ENCODE results near the gene CUTA.

Gene CUTA

DNA sequence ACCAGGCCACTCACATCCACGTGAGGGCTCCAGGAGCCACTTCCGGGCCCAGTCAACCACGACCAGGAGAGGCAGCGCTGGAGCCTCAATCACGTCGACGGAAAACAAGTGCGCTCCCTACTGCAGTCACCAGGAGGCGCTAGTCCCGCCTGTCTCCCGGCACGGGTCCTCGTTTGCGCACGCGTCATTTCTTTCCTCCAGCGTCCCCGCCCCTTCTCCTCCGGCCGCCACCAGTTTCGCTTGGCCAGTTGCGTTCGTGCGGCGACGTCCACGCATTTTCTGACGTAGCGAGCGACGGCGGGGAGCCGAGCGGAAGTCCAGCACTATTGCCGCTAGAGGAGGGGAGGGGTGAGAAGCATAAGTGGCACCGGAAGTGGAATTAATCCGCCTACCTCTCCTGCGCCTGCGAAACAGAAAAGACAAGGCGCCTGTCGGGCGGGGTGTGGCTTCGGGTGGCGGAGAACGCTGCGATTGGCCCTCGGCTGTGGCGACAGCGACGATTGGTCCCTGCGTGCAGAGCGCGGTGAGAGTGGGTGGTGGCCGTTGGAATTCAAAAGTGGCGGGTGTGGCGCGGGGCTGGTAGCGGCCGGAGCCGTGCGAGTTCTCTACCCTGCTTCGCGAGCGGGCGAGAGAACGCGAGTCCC, 26.5 kb downstream of the CUTA start, which contains the start of gene KIFC1 (continued):
- TF ChIP-seq ZNF623 (tag by site-specific recombination; IDR thresholded peaks at IDR 0.05) (no peak), ZNF785 (tag by site-specific recombination; IDR thresholded peaks at IDR 0.05) (no peak), REPIN1 (tag by site-specific recombination; IDR thresholded peaks at IDR 0.05; ENCODE audit: low read depth) (0 out of 2 replicates have a peak, but pooled peaks have one; percentile 20), ZNF37A (tag by site-specific recombination; IDR thresholded peaks at IDR 0.05) (no peak), ZNF341 (tag by site-specific recombination; IDR thresholded peaks at IDR 0.05; ENCODE audit: low read depth) (peak; percentile 76), ZNF610 (tag by site-specific recombination; IDR thresholded peaks at IDR 0.05; ENCODE audit: borderline replicate concordance) (peak; percentile 62; the same call in 1 of the 2 replicates), ZNF132 (tag by site-specific recombination; IDR thresholded peaks at IDR 0.05; ENCODE audit: borderline replicate concordance) (no peak), ZNF214 (tag by site-specific recombination; IDR thresholded peaks at IDR 0.05; ENCODE audit: borderline replicate concordance) (no peak), ZNF529 (tag by site-specific recombination; IDR thresholded peaks at IDR 0.05; ENCODE audit: insufficient replicate concordance) (no peak), ZNF324 (tag by site-specific recombination; IDR thresholded peaks at IDR 0.05) (no peak), ZBTB17 (tag by site-specific recombination; IDR thresholded peaks at IDR 0.05) (peak; percentile 66), ZNF561 (tag by site-specific recombination; IDR thresholded peaks at IDR 0.05; ENCODE audit: borderline replicate concordance) (0 out of 2 replicates have a peak, but pooled peaks have one; percentile 51), ZBTB8A (tag by site-specific recombination; IDR thresholded peaks at IDR 0.05) (peak; percentile 71), SP2 (tag by site-specific recombination; IDR thresholded peaks at IDR 0.05) (peak; percentile 99), ZEB2 (tag by site-specific recombination; IDR thresholded peaks at IDR 0.05) (peak; percentile 78), ZIC2 (tag by site-specific recombination; IDR thresholded peaks at IDR 0.05) (peak; percentile 55; the same call in 1 of the 2 replicates), PRDM1 (tag by site-specific recombination; IDR thresholded peaks at IDR 0.05) (no peak), ZNF366 (tag by site-specific recombination; conservative IDR thresholded peaks at IDR 0.05) (peak; percentile 21), ZNF350 (tag by site-specific recombination; IDR thresholded peaks at IDR 0.05) (no peak), ZNF121 (tag by site-specific recombination; IDR thresholded peaks at IDR 0.05) (no peak), ZNF391 (tag by site-specific recombination; IDR thresholded peaks at IDR 0.05; ENCODE audit: borderline replicate concordance, low read depth) (no peak), ZNF555 (tag by site-specific recombination; conservative IDR thresholded peaks at IDR 0.05) (no peak), ZNF629 (tag by site-specific recombination; IDR thresholded peaks at IDR 0.05) (peak; percentile 99), RBAK (tag by site-specific recombination; IDR thresholded peaks at IDR 0.05) (no peak)
- TF ChIP-seq, protein P1, sequence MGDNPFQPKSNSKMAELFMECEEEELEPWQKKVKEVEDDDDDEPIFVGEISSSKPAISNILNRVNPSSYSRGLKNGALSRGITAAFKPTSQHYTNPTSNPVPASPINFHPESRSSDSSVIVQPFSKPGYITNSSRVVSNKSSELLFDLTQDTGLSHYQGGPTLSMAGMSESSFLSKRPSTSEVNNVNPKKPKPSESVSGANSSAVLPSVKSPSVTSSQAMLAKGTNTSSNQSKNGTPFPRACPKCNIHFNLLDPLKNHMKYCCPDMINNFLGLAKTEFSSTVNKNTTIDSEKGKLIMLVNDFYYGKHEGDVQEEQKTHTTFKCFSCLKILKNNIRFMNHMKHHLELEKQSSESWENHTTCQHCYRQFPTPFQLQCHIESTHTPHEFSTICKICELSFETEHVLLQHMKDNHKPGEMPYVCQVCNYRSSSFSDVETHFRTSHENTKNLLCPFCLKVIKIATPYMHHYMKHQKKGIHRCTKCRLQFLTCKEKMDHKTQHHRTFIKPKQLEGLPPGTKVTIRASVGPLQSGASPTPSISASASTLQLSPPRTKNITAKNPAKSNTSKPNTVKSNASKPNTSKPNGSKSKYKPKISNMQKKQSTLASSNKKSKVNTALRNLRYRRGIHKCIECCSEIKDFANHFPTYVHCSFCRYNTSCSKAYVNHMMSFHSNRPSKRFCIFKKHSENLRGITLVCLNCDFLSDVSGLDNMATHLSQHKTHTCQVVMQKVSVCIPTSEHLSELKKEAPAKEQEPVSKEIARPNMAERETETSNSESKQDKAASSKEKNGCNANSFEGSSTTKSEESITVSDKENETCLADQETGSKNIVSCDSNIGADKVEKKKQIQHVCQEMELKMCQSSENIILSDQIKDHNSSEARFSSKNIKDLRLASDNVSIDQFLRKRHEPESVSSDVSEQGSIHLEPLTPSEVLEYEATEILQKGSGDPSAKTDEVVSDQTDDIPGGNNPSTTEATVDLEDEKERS (tag by site-specific recombination; IDR thresholded peaks at IDR 0.05) = no peak
- TF ChIP-seq, protein P2, sequence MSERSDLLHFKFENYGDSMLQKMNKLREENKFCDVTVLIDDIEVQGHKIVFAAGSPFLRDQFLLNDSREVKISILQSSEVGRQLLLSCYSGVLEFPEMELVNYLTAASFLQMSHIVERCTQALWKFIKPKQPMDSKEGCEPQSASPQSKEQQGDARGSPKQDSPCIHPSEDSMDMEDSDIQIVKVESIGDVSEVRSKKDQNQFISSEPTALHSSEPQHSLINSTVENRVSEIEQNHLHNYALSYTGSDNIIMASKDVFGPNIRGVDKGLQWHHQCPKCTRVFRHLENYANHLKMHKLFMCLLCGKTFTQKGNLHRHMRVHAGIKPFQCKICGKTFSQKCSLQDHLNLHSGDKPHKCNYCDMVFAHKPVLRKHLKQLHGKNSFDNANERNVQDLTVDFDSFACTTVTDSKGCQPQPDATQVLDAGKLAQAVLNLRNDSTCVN (tag by site-specific recombination; optimal IDR thresholded peaks at IDR 0.05) = peak; percentile 92
- TF ChIP-seq, protein P3, sequence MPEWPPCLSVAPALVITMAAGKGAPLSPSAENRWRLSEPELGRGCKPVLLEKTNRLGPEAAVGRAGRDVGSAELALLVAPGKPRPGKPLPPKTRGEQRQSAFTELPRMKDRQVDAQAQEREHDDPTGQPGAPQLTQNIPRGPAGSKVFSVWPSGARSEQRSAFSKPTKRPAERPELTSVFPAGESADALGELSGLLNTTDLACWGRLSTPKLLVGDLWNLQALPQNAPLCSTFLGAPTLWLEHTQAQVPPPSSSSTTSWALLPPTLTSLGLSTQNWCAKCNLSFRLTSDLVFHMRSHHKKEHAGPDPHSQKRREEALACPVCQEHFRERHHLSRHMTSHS (tag by site-specific recombination; IDR thresholded peaks at IDR 0.05) = no peak
- TF ChIP-seq, protein P4, sequence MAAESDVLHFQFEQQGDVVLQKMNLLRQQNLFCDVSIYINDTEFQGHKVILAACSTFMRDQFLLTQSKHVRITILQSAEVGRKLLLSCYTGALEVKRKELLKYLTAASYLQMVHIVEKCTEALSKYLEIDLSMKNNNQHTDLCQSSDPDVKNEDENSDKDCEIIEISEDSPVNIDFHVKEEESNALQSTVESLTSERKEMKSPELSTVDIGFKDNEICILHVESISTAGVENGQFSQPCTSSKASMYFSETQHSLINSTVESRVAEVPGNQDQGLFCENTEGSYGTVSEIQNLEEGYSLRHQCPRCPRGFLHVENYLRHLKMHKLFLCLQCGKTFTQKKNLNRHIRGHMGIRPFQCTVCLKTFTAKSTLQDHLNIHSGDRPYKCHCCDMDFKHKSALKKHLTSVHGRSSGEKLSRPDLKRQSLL (tag by site-specific recombination; IDR thresholded peaks at IDR 0.05) = peak; percentile 99
- TF ChIP-seq, protein P5, sequence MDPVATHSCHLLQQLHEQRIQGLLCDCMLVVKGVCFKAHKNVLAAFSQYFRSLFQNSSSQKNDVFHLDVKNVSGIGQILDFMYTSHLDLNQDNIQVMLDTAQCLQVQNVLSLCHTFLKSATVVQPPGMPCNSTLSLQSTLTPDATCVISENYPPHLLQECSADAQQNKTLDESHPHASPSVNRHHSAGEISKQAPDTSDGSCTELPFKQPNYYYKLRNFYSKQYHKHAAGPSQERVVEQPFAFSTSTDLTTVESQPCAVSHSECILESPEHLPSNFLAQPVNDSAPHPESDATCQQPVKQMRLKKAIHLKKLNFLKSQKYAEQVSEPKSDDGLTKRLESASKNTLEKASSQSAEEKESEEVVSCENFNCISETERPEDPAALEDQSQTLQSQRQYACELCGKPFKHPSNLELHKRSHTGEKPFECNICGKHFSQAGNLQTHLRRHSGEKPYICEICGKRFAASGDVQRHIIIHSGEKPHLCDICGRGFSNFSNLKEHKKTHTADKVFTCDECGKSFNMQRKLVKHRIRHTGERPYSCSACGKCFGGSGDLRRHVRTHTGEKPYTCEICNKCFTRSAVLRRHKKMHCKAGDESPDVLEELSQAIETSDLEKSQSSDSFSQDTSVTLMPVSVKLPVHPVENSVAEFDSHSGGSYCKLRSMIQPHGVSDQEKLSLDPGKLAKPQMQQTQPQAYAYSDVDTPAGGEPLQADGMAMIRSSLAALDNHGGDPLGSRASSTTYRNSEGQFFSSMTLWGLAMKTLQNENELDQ (tag by site-specific recombination; IDR thresholded peaks at IDR 0.05; ENCODE audit: low read depth) = no peak
- TF ChIP-seq, protein P6, sequence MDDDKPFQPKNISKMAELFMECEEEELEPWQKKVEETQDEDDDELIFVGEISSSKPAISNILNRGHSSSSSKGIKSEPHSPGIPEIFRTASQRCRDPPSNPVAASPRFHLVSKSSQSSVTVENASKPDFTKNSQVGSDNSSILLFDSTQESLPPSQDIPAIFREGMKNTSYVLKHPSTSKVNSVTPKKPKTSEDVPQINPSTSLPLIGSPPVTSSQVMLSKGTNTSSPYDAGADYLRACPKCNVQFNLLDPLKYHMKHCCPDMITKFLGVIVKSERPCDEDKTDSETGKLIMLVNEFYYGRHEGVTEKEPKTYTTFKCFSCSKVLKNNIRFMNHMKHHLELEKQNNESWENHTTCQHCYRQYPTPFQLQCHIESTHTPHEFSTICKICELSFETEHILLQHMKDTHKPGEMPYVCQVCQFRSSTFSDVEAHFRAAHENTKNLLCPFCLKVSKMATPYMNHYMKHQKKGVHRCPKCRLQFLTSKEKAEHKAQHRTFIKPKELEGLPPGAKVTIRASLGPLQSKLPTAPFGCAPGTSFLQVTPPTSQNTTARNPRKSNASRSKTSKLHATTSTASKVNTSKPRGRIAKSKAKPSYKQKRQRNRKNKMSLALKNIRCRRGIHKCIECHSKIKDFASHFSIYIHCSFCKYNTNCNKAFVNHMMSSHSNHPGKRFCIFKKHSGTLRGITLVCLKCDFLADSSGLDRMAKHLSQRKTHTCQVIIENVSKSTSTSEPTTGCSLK (tag by site-specific recombination; IDR thresholded peaks at IDR 0.05) = no peak

Data from HEK293 (cell line).